ENCODE measurements around the gene PDGFD.

Gene PDGFD

DNA sequence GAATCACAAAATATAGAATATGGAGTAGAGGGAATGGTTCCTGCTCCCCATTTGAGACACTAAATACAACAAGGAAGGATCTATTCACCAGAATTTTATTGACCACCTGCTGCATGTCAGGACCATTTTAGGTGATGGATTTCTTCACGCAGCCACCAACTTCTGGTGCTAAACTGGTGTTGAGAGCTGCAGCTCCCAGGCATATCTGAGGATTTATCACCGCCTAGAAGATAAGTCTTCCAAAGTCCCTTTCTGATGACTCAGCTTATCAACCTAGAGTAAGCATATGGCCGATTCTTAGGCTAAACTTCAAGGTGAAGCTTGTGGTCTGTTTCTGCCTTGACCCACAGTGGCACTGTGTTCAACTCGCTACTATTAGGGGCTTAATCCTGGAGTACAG is 120.8 kb downstream of the PDGFD start:
- Histone ChIP-seq H3K4me3 (ENCODE audit: severe bottlenecking) (no peak overlapping the region), H3K4me1 (ENCODE audit: insufficient read depth, poor library complexity, severe bottlenecking) (no peaks in the 10 kb centered on the region), H3K27me3 (ENCODE audit: insufficient read depth, poor library complexity, severe bottlenecking) (no peaks in the 10 kb centered on the region), H3K27ac (ENCODE audit: poor library complexity, severe bottlenecking) (no peak overlapping the region), H3K36me3 (ENCODE audit: low read depth) (no peaks in the 10 kb centered on the region), H3K9me3 (ENCODE audit: severe bottlenecking) (no peaks in the 10 kb centered on the region)
- DNase-seq (ENCODE audit: low spot score) (no peak), ATAC-seq (ENCODE audit: low read depth) (no peak)
- TF ChIP-seq, protein P1, sequence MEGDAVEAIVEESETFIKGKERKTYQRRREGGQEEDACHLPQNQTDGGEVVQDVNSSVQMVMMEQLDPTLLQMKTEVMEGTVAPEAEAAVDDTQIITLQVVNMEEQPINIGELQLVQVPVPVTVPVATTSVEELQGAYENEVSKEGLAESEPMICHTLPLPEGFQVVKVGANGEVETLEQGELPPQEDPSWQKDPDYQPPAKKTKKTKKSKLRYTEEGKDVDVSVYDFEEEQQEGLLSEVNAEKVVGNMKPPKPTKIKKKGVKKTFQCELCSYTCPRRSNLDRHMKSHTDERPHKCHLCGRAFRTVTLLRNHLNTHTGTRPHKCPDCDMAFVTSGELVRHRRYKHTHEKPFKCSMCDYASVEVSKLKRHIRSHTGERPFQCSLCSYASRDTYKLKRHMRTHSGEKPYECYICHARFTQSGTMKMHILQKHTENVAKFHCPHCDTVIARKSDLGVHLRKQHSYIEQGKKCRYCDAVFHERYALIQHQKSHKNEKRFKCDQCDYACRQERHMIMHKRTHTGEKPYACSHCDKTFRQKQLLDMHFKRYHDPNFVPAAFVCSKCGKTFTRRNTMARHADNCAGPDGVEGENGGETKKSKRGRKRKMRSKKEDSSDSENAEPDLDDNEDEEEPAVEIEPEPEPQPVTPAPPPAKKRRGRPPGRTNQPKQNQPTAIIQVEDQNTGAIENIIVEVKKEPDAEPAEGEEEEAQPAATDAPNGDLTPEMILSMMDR (IDR thresholded peaks at IDR 0.05; ENCODE audit: poor library complexity, severe bottlenecking) = no peak

DNA sequence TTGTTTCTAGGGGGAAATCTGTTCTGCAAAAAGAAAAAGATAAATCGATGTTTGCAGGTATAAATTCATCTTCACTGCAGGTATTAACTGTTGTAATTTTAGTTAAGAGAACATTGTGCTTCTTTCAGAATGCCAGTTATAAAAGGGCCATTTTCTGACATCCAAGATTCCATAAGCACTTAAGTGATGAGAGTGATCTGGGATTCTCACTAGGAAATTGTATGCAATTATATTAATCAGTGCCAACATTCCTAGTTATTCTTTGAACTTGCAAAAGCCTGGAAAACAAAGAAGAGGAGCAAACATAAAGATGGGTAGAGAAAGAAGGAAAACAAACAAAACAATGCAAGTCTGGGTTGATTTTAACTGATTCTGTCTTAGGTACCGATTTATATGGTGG is 122.2 kb downstream of the PDGFD start:
- ATAC-seq (ENCODE audit: low read depth) (no peak), DNase-seq (ENCODE audit: low spot score) (no peak)
- Histone ChIP-seq H3K27me3 (ENCODE audit: insufficient read depth, poor library complexity, severe bottlenecking) (no peaks in the 10 kb centered on the region), H3K36me3 (ENCODE audit: low read depth) (no peaks in the 10 kb centered on the region), H3K4me3 (ENCODE audit: severe bottlenecking) (no peak overlapping the region), H3K4me1 (ENCODE audit: insufficient read depth, poor library complexity, severe bottlenecking) (no peaks in the 10 kb centered on the region), H3K27ac (ENCODE audit: poor library complexity, severe bottlenecking) (no peak overlapping the region), H3K9me3 (ENCODE audit: severe bottlenecking) (no peaks in the 10 kb centered on the region)
- TF ChIP-seq, protein P1 (IDR thresholded peaks at IDR 0.05; ENCODE audit: poor library complexity, severe bottlenecking) = no peak

DNA sequence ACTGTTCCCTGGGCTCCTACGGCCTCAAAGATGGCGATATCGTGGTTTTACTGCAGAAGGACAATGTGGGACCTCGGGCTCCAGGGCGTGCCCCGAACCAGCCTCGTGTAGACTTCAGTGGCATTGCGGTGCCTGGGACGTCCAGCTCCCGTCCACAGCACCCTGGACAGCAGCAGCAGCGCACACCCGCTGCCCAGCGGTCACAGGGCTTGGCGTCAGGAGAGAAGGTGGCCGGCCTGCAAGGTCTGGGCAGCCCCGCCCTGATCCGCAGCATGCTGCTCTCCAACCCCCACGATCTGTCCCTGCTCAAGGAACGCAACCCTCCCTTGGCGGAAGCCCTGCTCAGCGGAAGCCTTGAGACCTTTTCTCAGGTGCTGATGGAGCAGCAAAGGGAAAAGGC is 127.0 kb downstream of the PDGFD start:
- no peak overlapping the region for H3K27ac ChIP-seq (ENCODE audit: poor library complexity, severe bottlenecking)
- DNase-seq (ENCODE audit: low spot score) = no peak
- H3K36me3 ChIP-seq (ENCODE audit: low read depth) = no peaks in the 10 kb centered on the region
- TF ChIP-seq, protein P1 (IDR thresholded peaks at IDR 0.05; ENCODE audit: poor library complexity, severe bottlenecking) = no peak
- no peaks in the 10 kb centered on the region for H3K27me3 ChIP-seq (ENCODE audit: insufficient read depth, poor library complexity, severe bottlenecking)
- H3K4me1 ChIP-seq (ENCODE audit: insufficient read depth, poor library complexity, severe bottlenecking) = peaks cover 15% of the 10 kb centered on the region
- no peaks in the 10 kb centered on the region for H3K9me3 ChIP-seq (ENCODE audit: severe bottlenecking)
- no peak overlapping the region for H3K4me3 ChIP-seq (ENCODE audit: severe bottlenecking)
- ATAC-seq (ENCODE audit: low read depth) = no peak

DNA sequence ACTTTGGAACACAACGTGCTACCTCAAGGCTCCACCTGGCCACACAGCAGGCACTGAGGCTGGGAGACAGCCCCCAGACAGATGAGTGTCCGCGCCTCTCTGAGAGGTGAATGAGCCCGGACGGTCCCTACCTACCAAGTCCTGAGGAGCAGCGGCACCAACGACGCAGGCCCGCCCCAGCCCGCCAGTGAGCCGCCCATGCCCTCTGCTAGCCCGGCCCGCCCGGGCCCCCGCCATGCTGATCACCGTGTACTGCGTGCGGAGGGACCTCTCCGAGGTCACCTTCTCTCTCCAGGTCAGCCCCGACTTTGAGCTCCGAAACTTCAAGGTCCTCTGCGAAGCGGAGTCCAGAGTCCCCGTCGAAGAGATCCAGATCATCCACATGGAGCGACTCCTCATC is 127.4 kb downstream of the PDGFD start, which contains the start of gene DDI1:
Gene DDI1 (plus strand): TSS at position 53 of the 400 bp plus-strand sequence. CDS start 183 bp downstream, at position 236.
- TF ChIP-seq, protein P1 (IDR thresholded peaks at IDR 0.05; ENCODE audit: poor library complexity, severe bottlenecking) = no peak
- H3K4me1 ChIP-seq (ENCODE audit: insufficient read depth, poor library complexity, severe bottlenecking) = peaks cover 15% of the 10 kb centered on the region
- H3K27me3 ChIP-seq (ENCODE audit: insufficient read depth, poor library complexity, severe bottlenecking) = no peaks in the 10 kb centered on the region
- no peak within 1 kb of the TSS for H3K4me3 ChIP-seq (ENCODE audit: severe bottlenecking)
- H3K36me3 ChIP-seq (ENCODE audit: low read depth) = no peaks in the 10 kb centered on the region
- ATAC-seq (ENCODE audit: low read depth) = no peak
- no peak for DNase-seq (ENCODE audit: low spot score)
- H3K9me3 ChIP-seq (ENCODE audit: severe bottlenecking) = no peaks in the 10 kb centered on the region
- H3K27ac ChIP-seq (ENCODE audit: poor library complexity, severe bottlenecking) = no peak within 1 kb of the TSS

DNA sequence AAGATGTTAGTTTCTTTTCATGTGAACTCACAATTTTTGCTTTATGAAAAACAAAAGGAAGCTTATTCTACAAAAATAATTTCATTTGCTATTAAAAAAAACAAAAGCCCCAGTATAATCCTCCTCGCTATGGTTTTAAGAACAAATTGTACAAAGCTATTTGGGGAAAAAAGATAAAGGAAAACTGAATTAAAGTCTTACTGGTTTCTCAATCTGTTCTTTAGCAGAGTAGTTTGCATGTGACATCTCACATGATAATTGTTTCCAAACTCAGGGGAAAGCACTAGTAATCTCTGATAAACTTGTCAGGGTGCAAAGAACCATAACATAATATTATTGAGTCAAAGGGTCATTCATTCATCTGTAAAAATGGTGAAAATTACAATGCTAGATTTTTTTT is 130.4 kb downstream of the PDGFD start:
- Histone ChIP-seq H3K27ac (ENCODE audit: poor library complexity, severe bottlenecking) (no peak overlapping the region), H3K4me3 (ENCODE audit: severe bottlenecking) (no peak overlapping the region), H3K9me3 (ENCODE audit: severe bottlenecking) (no peaks in the 10 kb centered on the region), H3K36me3 (ENCODE audit: low read depth) (no peaks in the 10 kb centered on the region), H3K4me1 (ENCODE audit: insufficient read depth, poor library complexity, severe bottlenecking) (peaks cover 15% of the 10 kb centered on the region), H3K27me3 (ENCODE audit: insufficient read depth, poor library complexity, severe bottlenecking) (no peaks in the 10 kb centered on the region)
- ATAC-seq (ENCODE audit: low read depth) (no peak), DNase-seq (ENCODE audit: low spot score) (no peak)
- TF ChIP-seq, protein P1 (IDR thresholded peaks at IDR 0.05; ENCODE audit: poor library complexity, severe bottlenecking) = no peak
